ENCODE results near the gene FSTL4.

The FSTL4 gene

DNA sequence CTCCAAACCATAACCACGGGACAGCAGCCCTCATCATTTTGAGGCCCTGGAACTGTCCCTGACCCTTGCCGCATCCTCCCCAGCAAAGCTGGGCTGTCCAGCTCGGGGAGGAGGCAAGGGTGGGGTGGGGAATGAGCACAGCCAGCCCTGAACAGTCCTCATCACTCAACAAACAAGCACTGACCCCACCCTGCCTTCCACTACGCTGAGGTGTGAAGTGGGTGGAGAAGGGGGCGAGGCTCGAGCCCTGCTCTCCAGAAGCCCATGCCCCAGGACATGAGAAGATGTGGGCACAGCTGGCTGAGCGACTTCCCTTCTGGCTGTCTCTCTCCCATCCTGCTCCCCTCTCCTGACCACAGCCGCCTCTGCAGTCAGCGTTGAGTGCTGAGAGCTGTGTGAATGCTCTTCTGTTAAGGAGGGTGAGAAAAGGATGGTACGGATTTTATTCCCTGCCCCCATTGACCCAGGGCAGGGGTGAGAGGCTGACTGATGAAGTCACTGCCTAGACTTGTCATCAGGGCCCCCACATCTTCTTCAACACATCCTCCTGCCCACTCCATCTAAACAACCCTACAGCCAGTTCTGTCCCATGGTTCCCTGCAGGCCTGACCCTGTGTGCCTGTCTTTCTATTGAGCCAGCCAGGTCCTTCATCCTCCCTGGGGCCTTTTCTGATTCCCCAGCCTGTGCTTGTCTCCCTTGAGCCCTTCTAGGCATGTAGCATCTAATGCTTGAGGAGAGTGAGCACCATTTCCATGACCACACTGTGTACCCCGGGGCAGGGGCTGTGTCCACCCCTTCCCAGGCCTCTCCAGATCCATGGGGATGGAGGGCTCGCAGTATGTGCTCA is 276.0 kb downstream of the FSTL4 start:
- TF ChIP-seq CTCF (IDR thresholded peaks at IDR 0.05) = no peak

DNA sequence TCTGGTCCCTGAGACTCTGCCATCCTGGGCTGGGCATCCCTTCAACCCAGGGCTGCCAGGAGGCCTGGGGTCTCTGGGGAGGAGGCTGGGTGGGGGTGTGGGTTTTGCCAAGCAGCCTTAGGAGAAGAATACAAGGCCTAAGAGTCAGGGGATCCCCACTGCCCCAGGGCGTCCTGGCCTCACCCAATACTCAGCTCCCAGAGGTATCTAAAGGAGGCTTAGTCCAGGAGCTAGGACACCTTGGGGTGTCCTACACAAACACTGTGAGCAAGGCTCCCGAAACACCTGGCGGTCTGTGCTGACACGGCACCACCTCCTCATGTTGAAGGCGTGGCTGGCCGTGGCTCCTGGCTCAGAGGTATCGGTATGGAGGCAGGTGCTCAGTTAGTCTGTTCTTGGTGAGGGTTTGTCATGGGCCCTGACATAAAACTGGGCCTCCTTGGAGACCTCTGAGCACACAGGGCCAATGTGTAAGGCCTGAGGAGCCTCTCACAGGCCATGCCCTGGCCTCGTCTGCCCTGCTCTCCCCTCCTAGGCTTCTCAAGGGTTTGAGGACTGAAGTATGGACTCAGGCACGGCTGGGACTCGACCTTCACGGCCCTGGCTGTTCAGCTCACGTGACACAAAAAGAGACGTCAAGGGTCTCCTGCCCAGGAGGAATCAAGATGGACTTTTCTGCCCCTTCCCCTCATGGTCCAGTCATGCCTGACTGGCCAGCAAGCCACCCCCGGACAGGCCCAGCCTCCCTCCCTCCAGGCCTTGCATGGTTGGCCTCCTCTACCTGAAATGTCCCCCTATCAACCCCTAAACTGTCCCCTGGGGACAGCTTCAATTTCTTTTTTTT is 277.3 kb downstream of the FSTL4 start:
- no peak for TF ChIP-seq CTCF (IDR thresholded peaks at IDR 0.05)

DNA sequence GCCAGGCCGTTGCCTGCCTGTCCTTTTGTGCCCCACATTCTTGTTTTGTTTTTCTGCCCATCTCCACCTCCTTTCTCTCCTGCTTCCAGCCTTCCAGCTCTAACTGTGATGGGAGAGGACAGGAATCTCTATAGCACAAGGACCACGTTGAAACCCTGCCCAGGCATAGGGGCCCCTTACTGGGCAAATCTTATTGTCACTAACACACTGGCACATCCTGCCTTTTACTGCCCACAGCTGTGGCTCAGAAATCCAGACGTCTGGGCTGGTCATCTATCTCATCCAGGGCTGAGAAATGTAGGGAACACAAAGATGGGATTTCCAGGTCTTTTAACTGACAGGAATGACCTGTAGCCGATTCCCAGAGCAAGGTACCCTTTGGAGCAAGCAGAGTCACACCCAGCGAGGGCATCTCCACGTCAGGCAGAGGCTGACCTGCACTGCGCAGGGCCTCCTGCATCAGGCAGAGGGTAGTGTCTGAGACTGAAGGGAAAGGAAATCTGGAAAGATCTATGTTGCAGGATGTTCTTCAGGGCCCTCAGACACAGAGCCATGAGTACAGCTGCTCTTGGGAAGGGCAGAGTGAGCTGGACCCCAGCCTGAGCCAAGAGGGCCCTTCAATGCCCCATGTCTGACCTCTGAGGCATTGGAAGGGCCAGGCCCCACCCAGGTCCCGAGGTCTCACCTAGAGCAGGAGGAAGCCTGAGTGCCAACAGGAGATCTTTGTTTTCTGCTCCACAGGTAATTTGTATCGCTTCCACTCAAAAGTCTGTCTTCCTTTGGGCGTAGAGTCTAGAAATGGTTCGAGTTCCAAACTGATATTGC is 278.8 kb downstream of the FSTL4 start:
- TF ChIP-seq CTCF (IDR thresholded peaks at IDR 0.05) = no peak

DNA sequence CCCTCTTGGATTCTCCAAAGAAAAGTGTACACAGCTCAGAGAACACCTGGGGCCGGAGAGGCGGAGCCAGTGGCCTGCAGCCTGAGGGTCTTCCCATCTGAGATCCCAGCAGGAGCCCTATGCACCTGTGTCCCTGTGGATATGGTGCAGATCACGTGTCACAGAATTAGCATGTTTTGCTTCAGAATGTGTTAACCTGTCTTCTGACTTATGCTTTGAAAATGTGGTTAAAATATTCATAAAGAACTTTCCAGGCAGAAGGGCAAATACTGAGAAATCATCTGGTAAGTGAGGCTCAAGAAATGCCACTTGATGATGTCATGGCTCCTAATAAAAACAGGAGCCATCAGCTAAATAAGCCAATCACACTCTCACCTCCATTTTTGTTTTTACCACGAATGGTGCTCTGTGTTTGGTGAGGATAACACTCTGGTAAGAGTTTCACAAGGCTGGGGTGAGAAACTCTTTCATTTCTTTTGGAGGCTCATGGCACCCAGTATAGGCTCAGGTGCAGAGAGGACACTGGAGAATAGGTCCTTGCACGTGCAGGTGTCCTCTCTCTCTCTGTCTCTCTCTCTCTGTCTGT is 279.8 kb downstream of the FSTL4 start:
- no peak for TF ChIP-seq CTCF (IDR thresholded peaks at IDR 0.05)

- TF ChIP-seq CTCF (IDR thresholded peaks at IDR 0.05) = no peak
These were observed 280.4 kb downstream of the FSTL4 start for GRCh38 chr5:133331941-133332340.

GRCh38 chr5:133330956-133331355 is 281.4 kb downstream of the FSTL4 start:
- TF ChIP-seq CTCF (IDR thresholded peaks at IDR 0.05) = no peak

GRCh38 chr5:133328800-133329199 is 283.5 kb downstream of the FSTL4 start:
- TF ChIP-seq CTCF (IDR thresholded peaks at IDR 0.05) = no peak

Measured in LNCAP (cell line).